NCI-H1092 (cell line): Measurements from ENCODE around the gene DNAJC17.

ENCODE experiments used
- DNase-seq: peaks from one replicate; lab custom pipeline; 2025; lab: John Stamatoyannopoulos, UW

DNAJC17 gene, protein sequence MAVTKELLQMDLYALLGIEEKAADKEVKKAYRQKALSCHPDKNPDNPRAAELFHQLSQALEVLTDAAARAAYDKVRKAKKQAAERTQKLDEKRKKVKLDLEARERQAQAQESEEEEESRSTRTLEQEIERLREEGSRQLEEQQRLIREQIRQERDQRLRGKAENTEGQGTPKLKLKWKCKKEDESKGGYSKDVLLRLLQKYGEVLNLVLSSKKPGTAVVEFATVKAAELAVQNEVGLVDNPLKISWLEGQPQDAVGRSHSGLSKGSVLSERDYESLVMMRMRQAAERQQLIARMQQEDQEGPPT

DNA sequence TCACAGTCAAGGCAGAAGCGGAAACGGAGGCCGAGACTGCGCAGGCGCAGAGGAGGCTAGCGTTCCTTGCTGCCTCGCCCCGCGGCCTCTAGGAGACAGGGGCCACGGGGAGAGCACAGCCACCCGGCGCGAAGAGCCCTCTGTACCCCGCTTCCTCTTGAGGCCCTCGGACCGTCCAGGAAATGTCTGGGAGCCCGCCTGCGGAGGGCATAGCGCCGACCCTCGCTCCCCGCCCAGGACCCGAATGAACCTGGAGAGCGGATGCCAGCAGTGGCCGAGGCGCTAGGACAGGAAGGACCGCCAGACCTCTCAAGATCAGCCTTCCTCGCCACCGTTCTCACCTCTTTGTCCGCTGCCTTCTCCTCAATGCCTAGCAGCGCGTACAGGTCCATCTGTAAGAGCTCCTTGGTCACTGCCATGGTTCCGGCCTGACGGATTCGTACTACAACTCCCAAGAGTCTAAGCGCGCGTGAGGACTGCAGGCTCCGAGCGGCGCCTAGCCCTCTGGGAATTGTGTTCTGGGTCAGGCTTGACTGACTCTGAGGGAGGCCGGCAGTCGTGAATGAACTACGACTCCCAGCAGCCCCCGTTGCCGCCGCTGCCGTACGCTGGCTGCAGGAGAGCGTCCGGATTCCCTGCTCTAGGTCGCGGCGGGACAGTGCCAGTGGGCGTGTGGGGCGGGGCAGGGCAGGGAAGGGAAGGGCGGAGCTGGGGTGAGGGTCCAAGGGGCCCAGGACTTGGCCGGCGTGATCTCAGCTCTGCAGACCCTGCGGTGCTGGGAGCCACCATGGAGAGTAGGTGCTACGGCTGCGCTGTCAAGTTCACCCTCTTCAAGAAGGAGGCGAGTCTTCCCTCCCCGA, at the start of gene DNAJC17, which contains the start of gene ZFYVE19:
Gene DNAJC17 (minus strand): TSS at position 446 of the 860 bp plus-strand sequence. CDS start 27 bp downstream, at position 419.
Gene ZFYVE19 (plus strand): TSS at position 62 of the 860 bp plus-strand sequence. CDS start 501 bp downstream, at position 563.
- peak; percentile 94 for DNase-seq

DNA sequence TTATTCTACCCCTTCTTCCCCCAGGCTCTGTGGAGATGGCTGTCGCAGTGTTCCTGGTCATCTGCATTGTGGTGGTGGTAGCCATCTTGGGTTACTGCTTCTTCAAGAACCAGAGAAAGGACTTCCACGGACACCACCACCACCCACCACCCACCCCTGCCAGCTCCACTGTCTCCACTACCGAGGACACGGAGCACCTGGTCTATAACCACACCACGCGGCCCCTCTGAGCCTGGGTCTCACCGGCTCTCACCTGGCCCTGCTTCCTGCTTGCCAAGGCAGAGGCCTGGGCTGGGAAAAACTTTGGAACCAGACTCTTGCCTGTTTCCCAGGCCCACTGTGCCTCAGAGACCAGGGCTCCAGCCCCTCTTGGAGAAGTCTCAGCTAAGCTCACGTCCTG, 49.5 kb upstream of the DNAJC17 start:
- no peak for DNase-seq

DNA sequence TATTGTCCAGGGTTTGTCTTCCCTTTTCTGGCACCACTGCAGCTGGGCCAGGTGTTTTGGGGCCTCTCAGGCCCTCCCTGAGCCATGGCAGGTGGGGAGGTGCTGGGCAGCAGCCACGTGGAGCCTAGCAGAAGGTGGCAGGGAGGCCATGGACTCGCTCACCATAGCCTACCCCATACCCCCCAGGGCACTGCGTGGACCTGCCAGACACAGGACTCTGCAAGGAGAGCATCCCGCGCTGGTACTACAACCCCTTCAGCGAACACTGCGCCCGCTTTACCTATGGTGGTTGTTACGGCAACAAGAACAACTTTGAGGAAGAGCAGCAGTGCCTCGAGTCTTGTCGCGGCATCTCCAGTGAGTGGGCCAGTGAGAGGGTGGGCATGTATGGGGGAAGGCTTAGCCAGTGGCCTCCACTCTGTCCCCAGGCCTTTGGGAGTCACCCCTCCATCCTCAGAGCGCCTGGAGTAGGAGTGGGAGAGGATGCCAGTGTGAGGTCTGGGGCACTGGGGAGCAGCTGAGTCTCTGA, 48.5 kb upstream of the DNAJC17 start:
- DNase-seq = no peak

DNA sequence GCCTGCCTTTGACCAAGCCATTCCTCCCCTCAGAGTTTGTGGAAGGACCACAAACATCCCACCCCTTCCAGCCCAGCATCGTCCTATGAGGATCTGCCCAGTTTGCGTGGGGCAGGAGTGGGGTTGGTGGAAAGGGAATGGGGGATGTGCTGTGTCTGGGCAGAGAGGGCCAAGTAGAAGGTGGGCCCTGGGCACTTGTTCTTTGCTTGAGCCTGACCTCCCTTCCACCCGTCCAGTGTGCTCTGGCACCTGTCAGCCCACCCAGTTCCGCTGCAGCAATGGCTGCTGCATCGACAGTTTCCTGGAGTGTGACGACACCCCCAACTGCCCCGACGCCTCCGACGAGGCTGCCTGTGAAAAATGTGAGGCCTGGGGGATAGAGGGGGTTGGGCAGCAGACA, 46.9 kb upstream of the DNAJC17 start:
- no peak for DNase-seq

DNA sequence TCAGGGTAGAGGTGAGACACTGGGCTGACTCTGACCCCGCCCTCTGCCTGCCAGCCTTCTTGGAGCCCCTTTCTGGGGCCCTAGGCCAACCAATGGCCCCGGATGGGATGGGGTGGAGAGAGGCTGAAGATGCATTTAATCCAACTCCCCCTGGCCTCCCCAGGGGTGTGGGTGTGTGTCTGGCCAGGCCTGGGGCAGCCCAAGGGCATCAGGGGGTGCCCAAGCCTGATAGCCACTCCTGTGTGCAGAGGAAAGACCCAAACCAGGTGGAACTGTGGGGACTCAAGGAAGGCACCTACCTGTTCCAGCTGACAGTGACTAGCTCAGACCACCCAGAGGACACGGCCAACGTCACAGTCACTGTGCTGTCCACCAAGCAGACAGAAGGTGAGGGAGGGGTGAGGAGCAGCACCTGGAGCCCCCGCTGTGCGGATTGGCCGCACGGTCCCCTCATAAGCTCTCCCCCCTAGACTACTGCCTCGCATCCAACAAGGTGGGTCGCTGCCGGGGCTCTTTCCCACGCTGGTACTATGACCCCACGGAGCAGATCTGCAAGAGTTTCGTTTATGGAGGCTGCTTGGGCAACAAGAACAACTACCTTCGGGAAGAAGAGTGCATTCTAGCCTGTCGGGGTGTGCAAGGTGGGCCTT, 46.1 kb upstream of the DNAJC17 start:
- no peak for DNase-seq

DNA sequence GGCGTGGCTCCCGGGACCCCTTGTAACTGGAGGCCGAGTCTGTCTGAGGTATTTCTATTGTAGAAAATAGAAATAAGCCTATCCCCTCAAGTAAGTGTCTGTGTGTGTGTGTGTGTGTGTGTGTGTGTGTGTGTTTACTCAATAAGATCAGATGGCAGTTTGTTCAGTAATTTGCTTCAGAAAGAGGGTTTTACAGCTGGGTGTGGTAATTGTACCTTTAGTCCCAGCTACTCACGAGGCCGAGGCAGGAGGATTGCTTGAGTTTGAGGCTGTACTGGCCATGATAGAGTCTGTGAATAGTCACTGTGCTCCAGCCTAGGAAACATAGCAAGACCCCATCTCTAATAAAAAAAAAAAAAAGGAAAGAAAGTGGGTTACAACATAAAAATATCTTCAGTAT, 45.3 kb upstream of the DNAJC17 start:
- no peak for DNase-seq

DNA sequence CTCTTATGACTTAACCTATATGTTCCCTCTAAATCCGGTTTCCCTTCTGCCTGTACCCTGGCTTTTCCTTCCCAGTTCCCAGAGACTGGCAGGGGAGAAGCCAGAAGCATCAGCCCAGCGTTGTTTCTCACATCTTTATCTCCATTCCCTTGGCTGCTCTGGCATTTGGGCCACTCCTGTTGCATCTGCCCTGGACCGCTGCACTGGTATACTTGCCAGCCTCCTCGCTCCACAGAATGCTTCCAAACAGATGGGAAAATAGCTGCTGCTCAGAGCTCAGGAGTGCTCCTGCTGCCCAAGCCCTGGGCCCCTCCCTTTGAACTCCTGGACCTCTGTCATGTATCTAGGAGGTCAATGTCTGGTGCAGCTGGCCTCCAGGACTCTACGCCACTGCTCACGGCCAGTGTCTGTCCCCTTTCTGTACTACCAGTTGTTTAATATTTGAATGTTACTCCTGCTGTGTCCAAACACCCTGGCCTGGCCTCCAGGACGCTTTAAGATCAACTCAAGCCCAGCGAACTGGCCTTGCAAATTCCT, 43.4 kb upstream of the DNAJC17 start:
- no peak for DNase-seq

DNA sequence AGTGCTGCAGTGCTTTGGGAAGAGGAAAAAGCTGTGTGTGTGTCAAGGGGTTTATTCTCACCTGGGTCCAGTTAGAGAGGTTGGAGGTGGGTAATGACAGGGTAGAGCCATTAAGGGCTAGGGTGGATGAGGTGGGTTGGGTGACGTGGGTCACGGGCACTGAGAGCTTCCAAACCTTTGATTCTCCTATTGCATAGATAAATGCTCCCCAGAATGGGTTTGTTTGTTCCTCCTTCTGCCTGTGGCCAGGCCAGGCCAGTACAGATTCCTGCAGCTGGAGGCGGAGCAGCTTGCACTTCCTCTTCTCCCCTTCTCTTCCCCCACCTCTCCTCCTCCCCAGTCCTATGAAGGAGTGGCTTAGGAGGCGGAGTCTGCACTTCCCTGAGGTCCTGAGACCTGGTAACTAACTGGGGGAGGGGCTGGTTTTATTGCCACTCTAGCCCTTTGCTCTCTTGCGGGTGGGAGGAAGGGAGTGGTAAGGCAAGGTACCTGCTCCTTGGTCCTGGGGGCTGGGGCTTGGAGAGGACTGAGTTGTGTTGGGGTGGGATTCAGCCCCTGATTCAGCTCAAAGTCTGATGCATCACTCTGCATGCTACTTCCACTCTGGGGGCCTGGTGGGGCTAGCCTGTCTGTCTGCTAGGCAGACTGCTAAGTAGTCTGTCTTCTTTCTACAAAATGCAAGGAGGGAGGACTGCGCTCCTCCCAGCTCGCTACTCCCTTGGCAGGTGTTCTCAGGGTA, 40.1 kb upstream of the DNAJC17 start:
- no peak for DNase-seq

DNA sequence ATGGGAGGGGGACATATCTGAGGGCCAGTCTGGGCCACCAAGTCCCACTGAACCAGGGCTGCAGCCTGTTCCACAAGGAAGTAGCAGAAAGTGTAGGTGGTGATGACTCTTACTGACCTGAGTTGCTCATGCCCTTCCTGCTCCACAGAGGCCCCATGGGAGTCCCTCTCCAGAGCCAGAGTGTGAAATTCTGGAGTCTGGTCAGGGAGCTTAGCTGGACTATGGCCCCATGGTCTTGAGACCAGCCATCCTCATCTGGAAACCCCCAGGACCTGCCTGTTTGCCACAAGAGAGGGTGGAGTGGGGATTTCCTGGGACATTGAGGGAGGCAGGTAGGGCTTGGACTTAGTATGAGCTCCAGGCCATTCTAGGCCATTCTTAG, 39.6 kb upstream of the DNAJC17 start:
- no peak for DNase-seq

DNA sequence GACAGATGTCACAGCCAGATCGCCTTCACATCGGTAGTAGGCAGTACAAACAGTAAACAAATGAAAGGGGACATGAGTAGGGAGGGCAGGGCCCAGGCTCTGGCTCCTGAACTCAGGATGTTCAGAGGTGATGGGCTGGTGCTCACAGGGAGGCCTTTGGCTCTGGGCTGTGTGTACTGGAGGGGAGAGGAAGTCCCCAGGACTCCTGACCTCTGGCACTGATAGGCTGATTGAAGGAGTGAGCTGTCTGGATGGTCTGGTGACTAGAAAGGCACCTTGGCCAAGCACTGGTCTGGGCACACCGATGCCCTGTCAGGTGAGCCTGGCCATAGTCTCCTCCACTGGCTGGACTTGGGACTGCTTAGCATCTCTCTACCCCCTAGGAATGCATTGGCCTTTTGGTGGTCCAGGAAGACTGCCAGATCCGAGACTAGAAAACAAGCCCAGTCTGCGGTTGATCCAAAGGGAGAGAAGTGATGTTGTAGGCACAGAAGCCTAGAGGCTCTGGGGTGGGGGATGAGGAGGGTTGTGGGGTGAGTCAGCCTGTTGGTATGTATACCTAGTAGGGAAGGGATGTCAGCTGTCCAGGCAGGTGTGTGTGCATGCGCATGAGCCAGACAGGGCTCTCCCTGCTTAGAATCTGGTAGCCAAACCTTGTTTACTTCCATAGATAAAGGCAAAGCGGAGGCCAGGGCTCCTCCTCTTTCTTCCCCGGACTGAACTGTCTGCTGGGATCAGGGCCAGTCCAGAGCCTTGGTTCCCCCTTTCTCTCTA, 38.4 kb upstream of the DNAJC17 start:
- no peak for DNase-seq

DNA sequence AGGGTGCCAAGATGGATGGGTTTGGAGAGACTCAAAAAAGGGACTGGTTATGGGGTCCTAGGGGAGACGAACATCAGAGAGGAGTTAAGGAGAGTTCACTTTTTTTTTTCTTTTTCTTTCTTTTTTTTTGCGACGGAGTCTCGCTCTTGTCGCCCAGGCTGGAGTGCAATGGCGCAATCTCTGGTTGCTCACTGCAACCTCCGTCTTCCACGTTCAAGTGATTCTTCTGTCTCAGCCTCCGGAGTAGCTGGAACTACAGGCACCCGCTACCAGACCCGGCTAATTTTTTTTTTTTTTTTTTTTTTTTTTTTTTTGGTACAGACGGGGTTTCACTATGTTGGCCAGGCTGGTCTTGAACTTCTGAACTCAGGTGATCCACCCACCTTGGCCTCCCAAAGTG, 37.8 kb upstream of the DNAJC17 start:
- no peak for DNase-seq

DNA sequence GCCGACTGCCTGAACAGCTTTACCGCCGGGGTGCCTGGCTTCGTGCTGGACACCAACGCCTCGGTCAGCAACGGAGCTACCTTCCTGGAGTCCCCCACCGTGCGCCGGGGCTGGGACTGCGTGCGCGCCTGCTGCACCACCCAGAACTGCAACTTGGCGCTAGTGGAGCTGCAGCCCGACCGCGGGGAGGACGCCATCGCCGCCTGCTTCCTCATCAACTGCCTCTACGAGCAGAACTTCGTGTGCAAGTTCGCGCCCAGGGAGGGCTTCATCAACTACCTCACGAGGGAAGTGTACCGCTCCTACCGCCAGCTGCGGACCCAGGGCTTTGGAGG, 37.4 kb upstream of the DNAJC17 start:
- DNase-seq = no peak

DNA sequence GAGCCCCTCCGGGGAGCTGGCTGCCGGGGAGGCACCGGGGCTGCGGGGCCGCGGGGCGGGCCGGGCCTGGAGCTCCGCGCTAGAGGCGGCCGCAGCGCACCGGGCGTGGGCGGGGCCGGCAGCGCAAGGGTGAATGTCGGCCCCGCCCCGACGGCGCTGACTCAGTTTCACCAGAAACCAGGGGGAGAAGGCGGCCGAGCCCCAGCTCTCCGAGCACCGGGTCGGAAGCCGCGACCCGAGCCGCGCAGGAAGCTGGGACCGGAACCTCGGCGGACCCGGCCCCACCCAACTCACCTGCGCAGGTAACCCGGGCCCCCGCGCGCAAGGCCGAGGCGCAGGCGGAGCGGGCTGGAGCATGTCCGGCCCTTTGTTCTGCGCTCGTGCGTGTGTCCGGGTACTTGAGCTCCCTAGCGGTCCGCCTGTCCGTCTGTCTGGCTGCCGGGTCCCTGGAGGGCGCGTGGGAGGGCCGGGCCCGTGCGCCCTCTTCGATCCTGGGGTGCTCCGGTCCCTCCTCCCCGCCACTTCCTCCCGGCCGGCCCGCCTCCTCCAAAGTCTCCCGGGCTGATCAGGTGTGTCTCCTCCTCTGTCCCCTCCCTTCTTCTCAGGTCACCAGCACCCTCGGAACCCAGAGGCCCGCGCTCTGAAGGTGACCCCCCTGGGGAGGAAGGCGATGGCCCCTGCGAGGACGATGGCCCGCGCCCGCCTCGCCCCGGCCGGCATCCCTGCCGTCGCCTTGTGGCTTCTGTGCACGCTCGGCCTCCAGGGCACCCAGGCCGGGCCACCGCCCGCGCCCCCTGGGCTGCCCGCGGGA, 36.8 kb upstream of the DNAJC17 start, which contains the start of gene SPINT1:
Gene SPINT1 (plus strand): TSS at position 164 of the 811 bp plus-strand sequence. CDS start 507 bp downstream, at position 671.
- DNase-seq = no peak

DNA sequence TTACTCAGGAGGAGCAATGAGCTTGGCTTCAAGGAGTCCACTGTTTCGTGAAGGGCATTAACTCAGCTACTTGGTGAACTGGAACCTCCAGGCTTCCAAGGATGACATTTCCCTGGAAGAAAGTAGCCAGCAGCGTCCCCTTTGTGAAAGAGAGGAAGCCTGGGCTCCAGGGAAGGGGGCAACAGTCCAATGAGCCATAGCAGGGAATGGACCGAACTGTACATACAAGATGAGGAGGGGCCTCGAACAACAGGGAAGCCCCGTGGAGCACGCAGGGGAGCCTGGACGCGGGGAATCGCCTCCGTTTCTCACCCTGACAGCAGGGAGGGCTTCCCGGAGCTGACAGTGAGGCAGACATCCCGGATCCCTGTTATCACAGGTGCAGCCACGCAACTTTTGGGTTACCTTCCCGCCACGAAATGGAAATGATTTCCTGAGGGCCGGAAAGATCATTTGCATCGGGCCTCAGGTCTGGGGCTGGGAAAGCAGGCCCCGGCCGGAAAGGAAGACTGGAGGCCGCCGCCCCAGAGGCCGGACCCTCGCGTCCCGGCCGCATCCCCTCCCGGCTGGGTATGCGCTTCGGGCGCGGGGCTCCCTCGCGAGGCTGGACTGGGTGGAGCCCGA, 36.1 kb upstream of the DNAJC17 start:
- no peak for DNase-seq

DNA sequence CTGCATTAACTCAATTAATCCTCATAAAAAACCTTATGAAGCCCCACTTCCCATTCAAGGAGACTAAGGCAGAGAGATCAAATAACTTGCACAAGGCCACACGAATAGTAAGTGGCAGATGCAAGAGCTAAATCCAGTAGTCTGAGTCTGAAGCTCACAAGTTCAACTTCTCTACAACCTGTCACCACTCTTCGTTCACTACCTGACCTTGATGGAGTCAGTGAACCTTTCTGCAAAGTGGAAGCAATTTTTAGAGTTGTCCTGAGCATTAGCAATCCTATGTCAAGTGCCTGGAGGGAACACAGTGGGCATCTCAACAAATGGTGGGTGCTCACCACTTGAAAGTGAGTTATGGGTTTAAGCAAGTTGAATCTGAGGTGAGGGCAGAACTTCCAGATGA, 34.5 kb upstream of the DNAJC17 start:
- no peak for DNase-seq

DNA sequence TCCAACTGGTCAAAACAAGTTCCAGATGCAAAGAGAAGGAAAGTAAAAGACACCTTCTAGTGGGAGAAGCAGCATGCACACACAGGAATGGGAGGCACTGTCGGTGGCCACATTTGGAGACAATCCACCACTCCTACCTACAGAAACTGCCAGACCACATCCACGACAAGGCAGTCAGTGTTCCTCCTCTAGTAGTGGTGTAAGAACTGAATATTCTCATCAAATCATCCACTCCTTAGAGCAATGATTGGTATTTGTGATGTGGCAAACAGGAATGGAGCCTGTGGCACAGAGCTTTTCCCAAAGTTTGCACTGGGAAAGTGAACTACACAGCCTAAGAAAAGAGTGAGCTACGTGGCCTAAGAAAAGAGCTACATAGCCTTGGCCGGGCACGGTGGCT, 31.5 kb upstream of the DNAJC17 start:
- DNase-seq = no peak

DNA sequence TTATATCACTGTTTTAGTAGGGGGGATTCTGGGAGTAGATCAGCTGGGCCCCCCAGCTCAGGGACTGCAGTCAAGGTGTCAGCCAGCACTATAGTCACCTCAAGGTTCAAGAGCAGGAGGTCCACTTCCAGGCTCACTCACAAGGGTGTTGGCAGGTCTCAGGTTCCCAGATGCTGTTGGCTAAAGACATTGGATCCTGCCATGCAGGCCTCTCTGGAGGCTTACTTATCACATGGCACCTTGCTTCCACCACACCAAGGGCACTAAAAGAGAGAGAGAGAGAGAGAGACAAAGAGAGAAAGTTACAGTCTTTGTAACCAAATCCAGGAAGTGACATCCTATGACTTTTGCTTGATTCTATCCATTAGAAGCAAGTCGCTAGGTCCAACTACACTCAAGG, 28.7 kb upstream of the DNAJC17 start:
- no peak for DNase-seq

DNA sequence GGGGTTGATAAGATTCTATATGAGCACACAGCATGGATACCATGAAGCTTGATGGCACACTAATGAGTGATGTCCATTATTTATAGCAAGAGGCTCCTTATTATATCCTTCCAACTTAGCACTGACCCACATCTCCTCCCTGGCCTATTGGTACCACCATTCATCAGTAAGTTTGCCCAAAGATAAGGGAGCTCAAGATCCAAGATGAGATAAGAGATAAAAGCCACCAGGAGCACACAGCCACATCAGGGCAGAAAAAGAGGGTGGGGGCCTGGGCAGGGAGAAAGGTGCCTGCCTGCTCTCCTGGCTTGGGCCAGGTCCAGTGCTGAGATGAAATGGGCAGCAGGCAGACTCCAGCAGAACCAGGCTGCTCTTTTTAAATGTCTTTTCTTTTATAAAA, 25.6 kb upstream of the DNAJC17 start:
- no peak for DNase-seq

DNA sequence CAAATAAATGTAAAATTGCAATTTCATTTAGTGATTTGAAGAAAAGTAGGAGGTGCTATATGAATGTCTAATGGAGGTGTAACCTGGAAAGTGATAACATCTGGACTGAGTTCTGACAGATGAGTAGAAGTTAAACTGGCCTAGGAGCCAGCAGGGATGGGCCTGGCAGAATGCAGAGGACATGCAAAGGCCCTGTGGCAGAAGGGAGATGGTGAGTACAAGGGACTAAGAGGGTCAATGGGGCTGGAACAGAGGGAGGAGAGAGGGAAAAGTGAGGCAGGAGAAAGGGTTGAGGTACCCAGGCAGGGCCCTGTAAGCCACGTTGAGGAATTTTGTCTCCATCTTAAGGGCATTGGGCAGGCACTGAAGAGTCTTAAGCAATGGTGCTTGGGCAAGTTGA, 24.6 kb upstream of the DNAJC17 start:
- no peak for DNase-seq
